Measurements from ENCODE around the gene APOLD1.

Gene APOLD1

DNA sequence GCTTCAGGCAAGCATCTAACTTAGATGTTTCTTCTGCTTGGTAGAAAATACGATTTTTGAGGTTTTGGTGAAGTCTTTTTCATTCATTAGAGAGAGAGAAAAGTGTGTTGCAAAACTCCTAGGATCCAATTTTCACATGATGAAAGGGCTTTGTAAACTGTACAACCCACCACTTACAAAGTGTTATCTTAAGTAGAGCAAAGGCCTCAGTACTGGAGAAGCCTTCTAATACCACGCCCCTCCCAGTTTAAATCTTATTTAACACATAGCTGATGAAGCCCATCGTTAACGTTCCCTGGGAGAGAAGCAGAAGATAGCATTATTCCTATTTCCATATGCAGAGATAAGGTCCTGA, 869 bp downstream of the APOLD1 start:
- TF ChIP-seq, protein P1, sequence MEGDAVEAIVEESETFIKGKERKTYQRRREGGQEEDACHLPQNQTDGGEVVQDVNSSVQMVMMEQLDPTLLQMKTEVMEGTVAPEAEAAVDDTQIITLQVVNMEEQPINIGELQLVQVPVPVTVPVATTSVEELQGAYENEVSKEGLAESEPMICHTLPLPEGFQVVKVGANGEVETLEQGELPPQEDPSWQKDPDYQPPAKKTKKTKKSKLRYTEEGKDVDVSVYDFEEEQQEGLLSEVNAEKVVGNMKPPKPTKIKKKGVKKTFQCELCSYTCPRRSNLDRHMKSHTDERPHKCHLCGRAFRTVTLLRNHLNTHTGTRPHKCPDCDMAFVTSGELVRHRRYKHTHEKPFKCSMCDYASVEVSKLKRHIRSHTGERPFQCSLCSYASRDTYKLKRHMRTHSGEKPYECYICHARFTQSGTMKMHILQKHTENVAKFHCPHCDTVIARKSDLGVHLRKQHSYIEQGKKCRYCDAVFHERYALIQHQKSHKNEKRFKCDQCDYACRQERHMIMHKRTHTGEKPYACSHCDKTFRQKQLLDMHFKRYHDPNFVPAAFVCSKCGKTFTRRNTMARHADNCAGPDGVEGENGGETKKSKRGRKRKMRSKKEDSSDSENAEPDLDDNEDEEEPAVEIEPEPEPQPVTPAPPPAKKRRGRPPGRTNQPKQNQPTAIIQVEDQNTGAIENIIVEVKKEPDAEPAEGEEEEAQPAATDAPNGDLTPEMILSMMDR (conservative IDR thresholded peaks at IDR 0.05; ENCODE audit: low read depth, low read length) = no peak
- H2AFZ ChIP-seq (ENCODE audit: low read depth) = peak overlapping the region; percentile 85
- no peaks in the 10 kb centered on the region for H3K36me3 ChIP-seq (ENCODE audit: insufficient read depth)
- no peaks in the 10 kb centered on the region for H3K27me3 ChIP-seq (ENCODE audit: insufficient read depth, low read depth)
- peak overlapping the region; percentile 91 for H3K4me2 ChIP-seq
- H3K9ac ChIP-seq = peak overlapping the region; percentile 93
- peaks cover 3% of the 10 kb centered on the region; the same call in 1 of the 2 replicates for H3K79me2 ChIP-seq (ENCODE audit: insufficient read depth, low read depth)
- no peak overlapping the region for H3K4me3 ChIP-seq (IDR thresholded peaks at IDR 0.05; ENCODE audit: insufficient read depth, low read depth, low read length)
- peaks cover 34% of the 10 kb centered on the region for H3K4me1 ChIP-seq (ENCODE audit: low read depth, poor library complexity, severe bottlenecking)
- peak overlapping the region; percentile 63 for H3K27ac ChIP-seq
- no peaks in the 10 kb centered on the region for H4K20me1 ChIP-seq (ENCODE audit: insufficient read depth)

DNA sequence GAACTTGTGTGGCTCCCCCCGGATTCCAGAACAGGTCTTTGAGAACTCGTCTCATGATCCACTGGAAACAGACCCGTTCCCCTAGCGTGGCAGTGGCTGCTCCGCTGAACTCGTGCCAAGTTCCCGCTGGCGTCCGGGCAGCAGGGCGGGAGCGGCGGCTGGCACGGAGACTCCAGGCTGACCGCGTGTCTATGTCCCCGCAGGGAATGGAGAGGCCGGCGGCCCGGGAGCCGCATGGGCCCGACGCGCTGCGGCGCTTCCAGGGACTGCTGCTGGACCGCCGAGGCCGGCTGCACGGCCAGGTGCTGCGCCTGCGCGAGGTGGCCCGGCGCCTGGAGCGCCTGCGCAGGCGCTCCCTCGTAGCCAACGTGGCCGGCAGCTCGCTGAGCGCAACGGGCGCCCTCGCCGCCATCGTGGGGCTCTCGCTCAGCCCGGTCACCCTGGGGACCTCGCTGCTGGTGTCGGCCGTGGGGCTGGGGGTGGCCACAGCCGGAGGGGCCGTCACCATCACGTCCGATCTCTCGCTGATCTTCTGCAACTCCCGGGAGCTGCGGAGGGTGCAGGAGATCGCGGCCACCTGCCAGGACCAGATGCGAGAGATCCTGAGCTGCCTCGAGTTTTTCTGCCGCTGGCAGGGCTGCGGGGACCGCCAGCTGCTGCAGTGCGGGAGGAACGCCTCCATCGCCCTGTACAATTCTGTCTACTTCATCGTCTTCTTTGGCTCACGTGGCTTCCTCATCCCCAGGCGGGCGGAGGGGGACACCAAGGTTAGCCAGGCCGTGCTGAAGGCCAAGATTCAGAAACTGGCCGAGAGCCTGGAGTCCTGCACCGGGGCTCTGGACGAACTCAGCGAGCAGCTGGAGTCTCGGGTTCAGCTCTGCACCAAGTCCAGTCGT, 1.5 kb downstream of the APOLD1 start:
- H3K36me3 ChIP-seq (ENCODE audit: insufficient read depth) = no peaks in the 10 kb centered on the region
- no peaks in the 10 kb centered on the region for H4K20me1 ChIP-seq (ENCODE audit: insufficient read depth)
- no peaks in the 10 kb centered on the region for H3K27me3 ChIP-seq (ENCODE audit: insufficient read depth, low read depth)
- H3K4me1 ChIP-seq (ENCODE audit: low read depth, poor library complexity, severe bottlenecking) = peaks cover 34% of the 10 kb centered on the region
- TF ChIP-seq, protein P1 (conservative IDR thresholded peaks at IDR 0.05; ENCODE audit: low read depth, low read length) = no peak
- H3K4me2 ChIP-seq = peak overlapping the region; percentile 91
- peak overlapping the region; percentile 93 for H3K9ac ChIP-seq
- peak overlapping the region; percentile 85 for H2AFZ ChIP-seq (ENCODE audit: low read depth)
- peaks cover 3% of the 10 kb centered on the region; the same call in 1 of the 2 replicates for H3K79me2 ChIP-seq (ENCODE audit: insufficient read depth, low read depth)
- peak overlapping the region; percentile 63 for H3K27ac ChIP-seq
- no peak overlapping the region for H3K4me3 ChIP-seq (IDR thresholded peaks at IDR 0.05; ENCODE audit: insufficient read depth, low read depth, low read length)

DNA sequence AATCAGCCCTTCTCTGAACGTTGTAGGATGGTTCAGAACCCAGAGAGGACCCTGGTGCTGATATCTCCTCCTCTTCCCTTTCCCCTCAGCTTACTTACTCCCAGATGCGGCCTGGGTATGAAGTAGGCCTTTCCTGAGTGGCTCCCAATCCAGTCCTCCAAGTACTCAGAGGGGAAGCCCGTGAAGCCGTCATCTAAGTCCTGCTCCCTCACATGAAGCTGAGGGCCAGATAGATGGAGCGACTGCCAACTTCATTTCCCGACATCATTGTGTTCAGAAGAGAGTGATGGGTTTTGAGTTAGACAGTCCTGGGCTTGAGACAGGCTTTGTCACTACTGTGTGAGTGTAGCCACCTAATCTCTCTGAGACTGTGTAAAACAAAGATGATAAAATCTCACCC, 2.7 kb downstream of the APOLD1 start:
- Histone ChIP-seq H3K4me1 (ENCODE audit: low read depth, poor library complexity, severe bottlenecking) (peaks cover 34% of the 10 kb centered on the region), H3K9ac (no peak overlapping the region), H3K4me3 (IDR thresholded peaks at IDR 0.05; ENCODE audit: insufficient read depth, low read depth, low read length) (no peak overlapping the region), H3K36me3 (ENCODE audit: insufficient read depth) (no peaks in the 10 kb centered on the region), H3K27ac (no peak overlapping the region), H4K20me1 (ENCODE audit: insufficient read depth) (no peaks in the 10 kb centered on the region), H3K4me2 (peak overlapping the region; percentile 91; the same call in 1 of the 2 replicates), H3K27me3 (ENCODE audit: insufficient read depth, low read depth) (no peaks in the 10 kb centered on the region), H2AFZ (ENCODE audit: low read depth) (no peak overlapping the region), H3K79me2 (ENCODE audit: insufficient read depth, low read depth) (peaks cover 3% of the 10 kb centered on the region; the same call in 1 of the 2 replicates)
- TF ChIP-seq, protein P1 (conservative IDR thresholded peaks at IDR 0.05; ENCODE audit: low read depth, low read length) = no peak

DNA sequence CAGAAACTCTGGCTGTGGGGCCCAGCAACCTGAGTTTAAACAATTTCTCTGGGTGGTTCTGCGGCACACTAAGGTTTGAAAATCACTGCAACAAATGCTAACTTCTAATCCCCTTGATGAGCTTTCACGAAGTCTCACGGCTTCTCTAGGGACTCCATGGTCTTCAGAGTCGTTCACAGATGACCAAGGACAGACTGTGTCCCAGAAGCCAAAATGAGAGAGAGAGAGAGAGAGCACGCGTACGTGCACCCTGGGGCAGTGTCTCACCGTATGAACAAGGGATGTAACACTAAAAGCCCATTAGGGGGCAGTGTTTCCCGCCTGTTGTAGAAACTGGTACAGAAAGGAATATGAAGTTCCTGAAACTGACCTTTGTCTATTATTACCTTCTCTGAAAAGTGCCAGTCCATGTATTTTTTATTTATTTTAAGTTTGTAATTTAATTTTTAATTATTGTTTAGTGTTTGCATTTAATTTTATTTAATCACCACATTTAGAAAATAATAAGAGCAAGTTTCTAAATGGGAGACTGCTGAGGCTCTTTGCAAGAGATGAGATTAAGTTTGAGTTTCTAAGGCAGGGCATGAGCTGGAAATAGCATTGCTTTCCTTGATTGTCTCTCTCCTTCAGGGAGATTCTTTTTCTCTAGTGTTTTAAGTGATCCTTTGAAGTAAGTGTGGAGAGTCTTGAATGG, 3.4 kb downstream of the APOLD1 start:
- Histone ChIP-seq H3K27ac (0 out of 2 replicates have a peak overlapping the region, but pooled peaks have one; percentile 11), H3K4me2 (peak overlapping the region; percentile 3; the same call in 1 of the 2 replicates), H3K27me3 (ENCODE audit: insufficient read depth, low read depth) (no peaks in the 10 kb centered on the region), H3K4me3 (IDR thresholded peaks at IDR 0.05; ENCODE audit: insufficient read depth, low read depth, low read length) (no peak overlapping the region), H2AFZ (ENCODE audit: low read depth) (no peak overlapping the region), H3K36me3 (ENCODE audit: insufficient read depth) (no peaks in the 10 kb centered on the region), H3K4me1 (ENCODE audit: low read depth, poor library complexity, severe bottlenecking) (peaks cover 34% of the 10 kb centered on the region), H3K9ac (no peak overlapping the region), H3K79me2 (ENCODE audit: insufficient read depth, low read depth) (peaks cover 3% of the 10 kb centered on the region; the same call in 1 of the 2 replicates), H4K20me1 (ENCODE audit: insufficient read depth) (no peaks in the 10 kb centered on the region)
- TF ChIP-seq, protein P1 (conservative IDR thresholded peaks at IDR 0.05; ENCODE audit: low read depth, low read length) = peak; percentile 83

Measured in KMS-11 (cell line).